ENCODE data around the gene LRRIQ4. TPM values are rescaled to one million over a fixed set of nuclear protein-coding genes. Genes with fewer than 3 reads are reported as not detected.

Gene LRRIQ4
- total RNA-seq, 2 donors from 2014 or later, result not detected

DNA sequence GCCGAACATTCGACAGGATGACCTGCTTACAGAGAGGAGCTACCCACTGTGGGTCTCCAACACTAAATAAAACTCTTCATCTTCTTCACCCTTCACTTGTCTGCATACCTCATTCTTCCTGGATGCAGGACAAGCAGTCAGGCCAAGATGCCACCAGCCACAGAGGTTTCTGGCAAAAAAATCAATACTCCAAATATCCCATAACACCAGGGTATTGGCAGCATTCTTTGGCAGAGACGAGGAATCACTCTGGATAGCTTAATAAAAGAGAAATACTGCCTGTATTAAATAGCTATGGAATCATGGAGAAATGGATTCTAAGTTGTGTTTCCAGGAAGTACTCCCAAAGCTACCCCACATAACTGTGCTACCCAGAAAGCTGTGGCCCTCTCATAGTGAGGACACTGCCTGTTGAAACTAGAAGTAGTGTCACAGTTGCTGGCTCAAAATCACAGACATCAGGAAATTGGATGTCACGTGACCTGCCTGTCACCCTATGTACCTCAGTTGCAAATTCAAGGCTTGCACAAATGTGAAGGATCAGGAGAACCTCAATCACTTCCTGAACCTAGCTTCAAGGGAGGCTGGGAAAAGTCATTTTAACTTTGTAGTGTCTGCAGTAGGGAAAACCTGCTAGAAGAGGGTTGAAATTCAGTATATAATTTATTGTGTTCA lies 68.0 kb downstream of the LRRIQ4 start:
- Histone ChIP-seq H3K27me3 (no peaks in the 10 kb centered on the region), H3K27ac (no peak overlapping the region), H3K4me1 (no peaks in the 10 kb centered on the region), H3K9me3 (no peaks in the 10 kb centered on the region), H3K4me3 (no peak overlapping the region), H3K36me3 (replicated peaks in 1 of 2; ENCODE audit: insufficient read depth in 1 of 2, low read depth in 2 of 2) (no peaks in the 10 kb centered on the region)
- DNase-seq (no peak), ATAC-seq (no peak)
- intact Hi-C loops (cut with DNase I), result no loop called here
- 73 to 82% methylated on average over 4 of the region's 4 CpGs for WGBS, 2 donors
- TF ChIP-seq POLR2A (IDR thresholded peaks at IDR 0.05), result no peak
- TF ChIP-seq, protein P1, sequence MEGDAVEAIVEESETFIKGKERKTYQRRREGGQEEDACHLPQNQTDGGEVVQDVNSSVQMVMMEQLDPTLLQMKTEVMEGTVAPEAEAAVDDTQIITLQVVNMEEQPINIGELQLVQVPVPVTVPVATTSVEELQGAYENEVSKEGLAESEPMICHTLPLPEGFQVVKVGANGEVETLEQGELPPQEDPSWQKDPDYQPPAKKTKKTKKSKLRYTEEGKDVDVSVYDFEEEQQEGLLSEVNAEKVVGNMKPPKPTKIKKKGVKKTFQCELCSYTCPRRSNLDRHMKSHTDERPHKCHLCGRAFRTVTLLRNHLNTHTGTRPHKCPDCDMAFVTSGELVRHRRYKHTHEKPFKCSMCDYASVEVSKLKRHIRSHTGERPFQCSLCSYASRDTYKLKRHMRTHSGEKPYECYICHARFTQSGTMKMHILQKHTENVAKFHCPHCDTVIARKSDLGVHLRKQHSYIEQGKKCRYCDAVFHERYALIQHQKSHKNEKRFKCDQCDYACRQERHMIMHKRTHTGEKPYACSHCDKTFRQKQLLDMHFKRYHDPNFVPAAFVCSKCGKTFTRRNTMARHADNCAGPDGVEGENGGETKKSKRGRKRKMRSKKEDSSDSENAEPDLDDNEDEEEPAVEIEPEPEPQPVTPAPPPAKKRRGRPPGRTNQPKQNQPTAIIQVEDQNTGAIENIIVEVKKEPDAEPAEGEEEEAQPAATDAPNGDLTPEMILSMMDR (IDR thresholded peaks at IDR 0.05), result no peak

DNA sequence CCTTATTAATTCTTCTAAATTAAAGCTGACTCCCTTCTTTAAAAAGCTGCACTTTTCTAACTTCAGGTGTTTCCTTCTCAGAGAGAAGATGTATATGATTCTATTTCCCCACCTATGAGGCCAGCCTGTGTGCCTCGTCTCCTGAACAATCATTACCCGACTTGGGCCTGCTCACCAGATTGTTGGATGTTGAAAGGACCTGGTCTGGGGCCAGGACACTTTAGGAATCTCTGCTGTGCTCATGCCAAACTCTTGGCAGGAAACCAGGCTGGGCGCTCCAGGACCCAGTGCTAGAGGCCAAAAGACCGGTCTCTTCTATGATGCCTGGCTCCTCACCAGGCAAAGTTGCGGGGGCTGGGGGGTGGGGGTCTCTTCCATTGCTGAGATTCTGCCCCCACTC lies 74.0 kb downstream of the LRRIQ4 start:
- no peaks in the 10 kb centered on the region for H3K4me1 ChIP-seq
- no peaks in the 10 kb centered on the region for H3K36me3 ChIP-seq (replicated peaks in 1 of 2; ENCODE audit: insufficient read depth in 1 of 2, low read depth in 2 of 2)
- no peaks in the 10 kb centered on the region for H3K27me3 ChIP-seq
- TF ChIP-seq, protein P1 (IDR thresholded peaks at IDR 0.05), result no peak
- TF ChIP-seq POLR2A (IDR thresholded peaks at IDR 0.05), result no peak
- no peaks in the 10 kb centered on the region for H3K9me3 ChIP-seq
- no peak overlapping the region for H3K4me3 ChIP-seq
- DNase-seq, result peak; percentile 41 to 72 (median 62)
- intact Hi-C loops (cut with DNase I), result no loop called here
- WGBS, 2 donors, result 39 to 42% methylated on average over 4 to 5 of the region's 5 CpGs
- peak; percentile 50 for ATAC-seq
- H3K27ac ChIP-seq, result no peak overlapping the region

Other genes with a start within 250 kb of the LRRIQ4 start
- 10 to 100 TPM; 47.5 to 58.1 TPM for gene MECOM, start 149.2 kb upstream of the LRRIQ4 start, total RNA-seq
- gene TERC, start 47.8 kb upstream of the LRRIQ4 start, total RNA-seq, result 10 to 100 TPM; 17.8 to 79.1 TPM
- gene ACTRT3, start 43.3 kb upstream of the LRRIQ4 start, total RNA-seq, result under 1 TPM in 1 of 2 donors, not detected in 1; 0.52 TPM
- gene MYNN, start 39.5 kb upstream of the LRRIQ4 start, total RNA-seq, result 10 to 100 TPM in 1 of 2 donors, 1 to 10 TPM in 1; 8.9 to 10.6 TPM
- gene LRRC34, start within 50 bp of the LRRIQ4 start, total RNA-seq, result 1 to 10 TPM in 1 of 2 donors, not detected in 1; 3.4 TPM
- under 1 TPM in 1 of 2 donors, not detected in 1; 0.78 TPM for gene LRRC31, start 57.1 kb downstream of the LRRIQ4 start, total RNA-seq
- not detected for gene SAMD7, start 98.7 kb downstream of the LRRIQ4 start, total RNA-seq
- 10 to 100 TPM; 30.9 to 31.0 TPM for gene SEC62, start 153.9 kb downstream of the LRRIQ4 start, total RNA-seq
- gene GPR160, start 225.1 kb downstream of the LRRIQ4 start, total RNA-seq, result 10 to 100 TPM; 26.4 to 31.9 TPM

Data from body of pancreas (tissue), 4 donors.